Cerebellar cortex (tissue), 1 donor: ENCODE measurements around the gene TBX6.
A peak's percentile ranks its signal among the peaks of the same experiment; 100 is the strongest.
"Not testable (repeated sequence)": the region's sequence is repeated elsewhere in the genome, so short reads cannot be mapped to it uniquely, and the experiment has no call there.

Experiments
- DNase-seq: peaks from one replicate; pipeline ENCODE4 v3.0.0-alpha.2; 2015; ENCODE audit warnings: low spot score

The TBX6 gene

GRCh38 chr16:30091474-30092372 lies at the start of gene TBX6:
TSS of gene TBX6 (minus strand) at chr16:30091924. CDS start at chr16:30091193, 731 bp downstream.
- DNase-seq: peak; percentile 83

- no peak for DNase-seq
Measured at GRCh38 chr16:30139583-30140481, 48.1 kb upstream of the TBX6 start.

GRCh38 chr16:30137897-30138296 lies 46.2 kb upstream of the TBX6 start:
- no peak for DNase-seq

- no peak for DNase-seq
Measured at GRCh38 chr16:30136971-30137605, 45.4 kb upstream of the TBX6 start.

GRCh38 chr16:30132591-30132990 lies 40.9 kb upstream of the TBX6 start:
- no peak for DNase-seq

GRCh38 chr16:30131869-30132475 lies 40.2 kb upstream of the TBX6 start:
- no peak for DNase-seq

- DNase-seq: no peak
Measured at GRCh38 chr16:30127993-30128392, 36.3 kb upstream of the TBX6 start.

GRCh38 chr16:30125690-30126089 lies 34.0 kb upstream of the TBX6 start:
- not testable (repeated sequence) for DNase-seq

GRCh38 chr16:30124985-30125379 lies 33.3 kb upstream of the TBX6 start:
- no peak for DNase-seq

GRCh38 chr16:30122604-30123160 lies 31.0 kb upstream of the TBX6 start:
- no peak for DNase-seq

GRCh38 chr16:30121741-30122571 lies 30.2 kb upstream of the TBX6 start:
- peak; percentile 25 for DNase-seq

- DNase-seq: no peak
Measured at GRCh38 chr16:30120340-30121105, 28.8 kb upstream of the TBX6 start.

GRCh38 chr16:30119428-30119827 lies 27.7 kb upstream of the TBX6 start:
- DNase-seq: no peak

GRCh38 chr16:30117768-30118167 lies 26.0 kb upstream of the TBX6 start:
- no peak for DNase-seq

GRCh38 chr16:30116291-30117207 lies 24.8 kb upstream of the TBX6 start:
- no peak for DNase-seq

GRCh38 chr16:30115238-30115637 lies 23.5 kb upstream of the TBX6 start:
- DNase-seq: no peak

GRCh38 chr16:30114833-30115232 lies 23.1 kb upstream of the TBX6 start:
- not testable (repeated sequence) for DNase-seq

- no peak for DNase-seq
Measured at GRCh38 chr16:30114411-30114810, 22.7 kb upstream of the TBX6 start.
